NCI-H1417 (cell line): ENCODE measurements around the gene HOXB1.

Experiments used
- DNase-seq, 3 experiments: peaks; one replicate each; lab custom pipeline; 2025; lab: John Stamatoyannopoulos, UW

The HOXB1 gene

DNA sequence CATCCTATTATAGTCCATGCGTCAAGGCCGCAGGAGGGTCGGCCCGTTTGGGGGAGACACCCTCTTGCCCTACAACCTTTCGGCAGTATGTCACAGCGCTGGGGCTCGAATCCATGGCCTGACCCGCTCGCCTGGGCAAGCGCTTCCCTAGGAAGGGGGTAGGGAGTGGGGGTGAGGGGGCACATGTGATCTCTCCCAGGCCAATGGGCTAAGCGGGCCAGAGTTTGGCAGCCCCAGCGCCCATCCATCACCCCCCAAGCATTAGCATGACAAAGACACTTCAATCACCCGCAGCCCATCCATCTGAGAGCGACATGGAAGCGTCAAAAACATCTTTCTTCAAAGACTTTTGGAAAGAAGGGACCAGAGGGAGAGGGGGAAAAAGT is at the start of gene HOXB1:
Gene HOXB1 (minus strand): TSS at position 125 of the 386 bp plus-strand sequence. CDS start 107 bp downstream, at position 18.
- DNase-seq = no peak

DNA sequence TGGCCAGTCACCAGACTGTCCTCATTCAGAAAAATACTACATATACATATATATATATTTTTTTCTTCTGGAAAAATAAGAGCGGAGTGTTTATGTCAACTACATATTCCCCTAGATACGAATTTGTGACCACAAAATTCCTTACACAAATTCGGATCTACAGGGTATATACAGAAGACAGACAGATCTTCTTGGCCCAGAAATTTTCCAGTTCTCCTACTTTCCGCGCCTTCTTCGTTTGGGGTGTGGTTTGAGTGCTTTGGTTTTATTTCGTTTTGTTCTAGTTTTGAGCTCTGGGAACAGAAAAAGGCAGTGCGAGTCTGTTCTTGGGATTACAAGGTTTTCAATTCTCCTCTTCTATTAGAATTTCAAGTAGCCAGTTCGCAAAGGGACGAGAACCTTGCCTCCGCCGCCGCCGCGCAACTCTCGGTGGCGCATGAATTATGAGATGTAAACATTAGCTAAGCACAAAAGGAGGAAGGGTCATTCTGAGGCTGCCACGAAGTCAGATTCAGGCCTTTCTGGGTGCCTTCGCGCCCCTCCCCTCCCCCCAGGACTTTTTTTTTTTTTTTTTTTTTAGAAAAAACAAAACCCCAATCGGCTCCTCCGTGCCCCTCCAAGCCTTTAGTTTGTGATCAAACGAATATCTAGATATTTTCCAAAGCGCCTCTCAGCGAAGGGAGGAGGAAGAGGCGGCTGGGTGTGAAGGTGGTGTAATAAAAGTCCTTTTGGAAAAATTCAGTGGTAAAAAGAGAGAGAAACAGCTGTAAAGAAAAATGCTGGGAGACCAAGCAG is 49.1 kb upstream of the HOXB1 start:
- peak in 1 of 3 experiments; percentile 15 for DNase-seq

DNA sequence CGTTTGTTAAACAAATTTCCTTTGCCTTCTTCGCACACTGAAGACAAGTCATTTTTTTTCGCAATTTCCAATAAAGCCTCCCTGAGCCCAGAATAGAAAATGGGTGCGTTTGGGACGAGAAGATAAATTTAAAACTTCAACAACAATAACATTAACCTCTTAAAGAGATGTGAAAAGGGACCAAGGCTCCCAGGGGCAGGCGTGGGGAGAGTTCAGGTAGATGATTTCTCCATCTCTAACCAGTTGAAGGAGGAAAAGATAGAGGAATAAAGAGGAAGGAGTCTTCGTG is 48.6 kb upstream of the HOXB1 start:
- DNase-seq = no peak

DNA sequence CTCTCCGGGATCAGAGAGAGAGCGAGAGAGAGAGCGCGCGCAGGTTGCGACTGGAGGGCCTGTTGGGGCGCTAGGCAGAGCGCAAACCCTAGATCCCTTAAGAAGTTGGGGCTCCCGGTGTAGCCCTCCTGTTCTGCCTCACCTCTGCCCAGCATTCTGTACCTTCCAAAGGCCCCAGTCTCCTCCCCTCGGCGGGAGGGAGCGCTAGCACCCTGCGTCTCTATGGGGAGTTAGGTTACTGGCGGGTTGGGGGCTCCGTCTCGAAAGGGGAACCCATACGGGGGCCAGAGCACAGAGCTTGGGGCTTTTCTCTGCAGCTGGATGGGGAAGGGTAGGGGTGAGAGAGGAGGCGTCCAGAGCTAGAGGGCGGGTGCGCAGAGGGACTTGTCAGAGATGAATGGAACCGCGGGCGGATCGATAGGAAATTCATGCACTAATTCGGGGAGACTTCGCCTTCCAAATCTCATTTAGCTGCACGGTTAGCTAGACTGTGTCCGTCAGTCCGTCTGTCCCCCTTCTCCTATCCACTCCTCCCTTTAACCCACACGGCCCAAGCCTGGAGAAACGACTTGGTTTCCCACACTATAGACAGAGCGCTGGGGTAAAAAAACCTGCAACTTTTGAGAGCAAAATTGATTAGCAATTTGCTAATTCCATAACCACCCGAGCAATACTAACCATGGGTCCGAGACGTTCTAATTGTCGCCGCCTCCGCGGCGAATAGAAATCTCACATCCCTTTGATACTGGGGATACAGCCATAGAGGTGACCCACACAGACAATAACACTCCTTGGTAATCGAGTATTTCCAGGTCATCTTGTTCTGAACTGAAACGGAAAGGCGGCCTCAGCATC is 48.0 kb upstream of the HOXB1 start:
- no peak for DNase-seq

DNA sequence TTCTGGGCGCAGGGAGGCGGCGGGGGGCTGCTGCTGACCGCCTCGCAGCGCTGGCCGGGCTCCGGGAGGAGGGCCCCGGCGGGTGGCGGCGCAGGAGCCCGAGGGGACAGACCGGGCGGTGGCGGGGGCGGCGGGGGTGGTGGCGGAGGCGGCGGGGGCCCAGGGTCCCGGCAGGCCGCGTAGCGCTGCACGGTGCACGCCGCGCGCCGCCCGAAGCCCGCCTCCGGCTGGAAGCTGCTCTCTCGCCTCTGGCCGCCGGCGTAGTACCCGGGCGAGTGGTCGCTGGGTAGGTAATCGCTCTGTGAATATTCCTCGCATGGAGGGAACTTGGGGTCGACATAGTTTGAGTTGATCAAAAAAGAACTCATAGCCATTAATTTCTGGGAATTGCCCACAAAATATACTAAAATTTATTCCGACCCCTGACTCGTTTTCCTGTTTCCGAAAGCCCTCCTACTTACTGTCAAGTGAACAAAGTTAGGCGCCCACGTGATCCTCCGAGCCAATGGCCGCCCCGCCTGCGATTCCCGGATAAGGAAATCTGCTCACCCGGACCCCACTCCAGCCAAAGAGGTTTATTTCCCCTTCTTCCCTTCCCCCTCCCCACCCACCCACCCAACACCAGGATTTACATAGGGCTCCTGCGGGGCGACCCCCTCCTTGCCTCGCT is 47.3 kb upstream of the HOXB1 start, which contains the start of gene HOXB4:
Gene HOXB4 (minus strand): TSS at position 405 of the 670 bp plus-strand sequence. CDS start 31 bp downstream, at position 374.
- DNase-seq = no peak

DNA sequence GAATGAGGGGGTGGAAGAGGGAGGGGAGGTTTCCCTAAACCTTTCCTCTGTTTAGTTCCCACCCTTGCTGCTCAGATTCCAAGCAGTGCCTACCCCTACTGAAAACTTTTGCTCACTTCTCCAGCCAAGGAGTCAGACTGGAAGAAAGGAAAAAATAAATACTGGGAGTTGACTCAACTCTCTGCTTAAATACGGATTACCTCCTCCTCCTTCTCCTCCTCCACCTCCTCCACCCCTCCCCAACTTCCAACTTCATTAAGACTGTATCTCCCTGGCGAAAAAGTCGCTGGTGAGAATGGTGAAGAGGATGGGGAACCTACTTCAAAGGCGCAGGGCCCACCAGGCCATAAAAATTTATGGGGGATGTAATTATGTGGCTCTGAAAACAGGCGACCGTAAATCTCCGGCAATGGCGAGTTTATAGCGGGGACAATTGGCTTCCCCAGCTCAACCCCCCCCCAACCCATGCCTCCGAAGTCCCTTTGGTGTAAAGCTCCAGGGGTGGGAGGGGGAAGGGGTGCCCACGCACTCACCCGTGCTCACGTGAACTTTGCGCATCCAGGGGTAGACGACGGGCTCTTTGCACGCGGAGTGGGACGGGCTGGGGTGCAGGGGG is 46.6 kb upstream of the HOXB1 start:
- DNase-seq = peak in 1 of 3 experiments; percentile 44

DNA sequence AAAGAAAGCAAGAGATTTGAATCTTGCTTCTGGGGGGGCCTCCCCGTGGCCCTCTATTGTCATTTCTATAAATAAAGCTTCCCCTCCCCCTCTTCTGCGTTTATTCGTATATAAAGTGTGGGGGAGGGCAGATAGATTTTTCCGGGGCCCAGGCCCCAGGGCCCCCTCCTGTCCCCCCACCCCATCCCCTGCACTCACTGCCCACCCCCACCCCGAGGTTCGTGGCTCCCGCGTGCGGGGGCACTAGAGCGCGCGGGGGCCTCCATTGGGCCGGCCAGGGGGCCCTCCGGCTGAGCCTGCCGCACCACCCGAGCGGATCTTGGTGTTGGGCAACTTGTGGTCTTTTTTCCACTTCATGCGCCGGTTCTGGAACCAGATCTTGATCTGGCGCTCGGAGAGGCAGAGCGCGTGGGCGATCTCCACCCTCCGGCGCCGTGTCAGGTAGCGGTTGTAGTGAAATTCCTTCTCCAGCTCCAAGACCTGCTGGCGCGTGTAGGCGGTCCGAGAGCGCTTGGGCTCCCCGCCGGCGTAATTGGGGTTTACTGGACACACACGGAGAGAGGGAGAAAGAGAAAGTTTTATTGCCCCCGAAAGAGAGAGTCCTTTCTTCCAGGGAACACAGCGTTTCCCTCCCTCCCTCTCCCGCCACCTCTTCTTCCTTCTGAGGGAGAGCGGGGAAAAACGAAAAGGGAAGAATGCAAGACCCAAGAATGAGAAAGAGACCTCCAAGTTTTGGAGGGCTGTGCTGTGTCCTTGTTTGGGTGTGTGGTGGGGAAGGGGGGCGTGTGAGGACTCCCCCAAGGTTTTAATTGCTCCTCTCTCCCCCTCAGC is 45.9 kb upstream of the HOXB1 start:
- DNase-seq = no peak

DNA sequence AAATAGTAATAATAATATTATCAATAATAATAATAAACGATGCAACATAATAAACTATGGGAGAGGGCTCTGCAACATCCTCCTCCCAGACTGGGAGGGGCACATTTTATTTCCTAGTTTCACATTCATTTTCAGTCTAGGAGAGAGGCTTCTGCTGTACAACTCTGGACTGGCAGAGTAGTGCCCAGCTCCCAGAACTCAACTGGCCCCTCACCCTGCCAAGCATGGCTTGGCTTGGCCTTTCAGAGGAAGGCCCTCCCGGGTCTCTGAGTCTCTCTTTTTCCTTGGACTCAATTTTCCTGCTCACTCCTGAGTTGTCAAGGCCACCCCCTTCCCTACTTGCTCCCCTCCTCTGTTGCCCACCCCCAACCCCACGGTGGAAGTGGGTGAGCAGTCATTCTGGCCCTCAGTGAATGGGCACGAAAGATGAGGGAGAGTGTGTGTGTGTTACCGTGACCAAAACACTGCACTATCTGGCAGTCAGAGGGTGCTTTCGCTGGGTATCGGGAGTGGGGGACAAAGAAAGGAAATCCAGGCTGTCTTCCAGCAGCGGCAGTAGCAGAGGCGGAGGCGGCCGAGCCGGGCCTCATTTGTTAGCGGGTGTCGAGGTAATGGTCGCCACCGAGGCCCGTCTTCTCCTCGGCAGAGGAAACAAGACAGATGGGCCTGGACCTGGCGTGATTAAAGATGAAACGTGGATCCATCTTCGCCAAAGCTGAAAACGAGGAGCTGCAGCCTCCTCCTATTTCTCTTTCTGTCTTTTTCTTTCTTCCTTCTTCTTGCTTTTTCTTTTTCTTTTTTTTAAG is 45.1 kb upstream of the HOXB1 start:
- no peak for DNase-seq

DNA sequence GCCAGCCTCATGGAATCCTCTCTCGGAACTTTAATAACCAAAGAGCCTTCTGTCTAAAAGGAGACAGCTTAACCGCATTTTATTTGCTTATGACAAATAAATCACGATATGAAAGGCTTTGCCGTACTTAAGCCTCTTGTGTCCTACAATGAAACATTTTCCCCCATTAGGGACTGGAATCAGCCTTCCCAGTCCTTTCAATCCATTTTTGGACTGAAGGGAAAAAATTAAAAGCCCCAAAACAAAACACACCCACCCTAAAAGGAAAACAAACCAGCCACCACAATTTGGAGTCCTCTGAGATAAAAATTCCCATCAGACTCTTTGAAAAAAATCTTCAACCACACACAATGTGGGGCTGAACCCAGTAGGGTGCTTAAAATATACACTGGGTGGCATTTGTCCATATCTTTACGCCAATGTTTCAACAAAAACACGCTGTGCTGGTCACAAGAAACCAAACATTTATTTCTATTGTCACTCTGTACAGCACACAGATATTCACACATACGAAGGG is 44.3 kb upstream of the HOXB1 start:
- DNase-seq = peak; percentile 59 to 97 (median 84)

DNA sequence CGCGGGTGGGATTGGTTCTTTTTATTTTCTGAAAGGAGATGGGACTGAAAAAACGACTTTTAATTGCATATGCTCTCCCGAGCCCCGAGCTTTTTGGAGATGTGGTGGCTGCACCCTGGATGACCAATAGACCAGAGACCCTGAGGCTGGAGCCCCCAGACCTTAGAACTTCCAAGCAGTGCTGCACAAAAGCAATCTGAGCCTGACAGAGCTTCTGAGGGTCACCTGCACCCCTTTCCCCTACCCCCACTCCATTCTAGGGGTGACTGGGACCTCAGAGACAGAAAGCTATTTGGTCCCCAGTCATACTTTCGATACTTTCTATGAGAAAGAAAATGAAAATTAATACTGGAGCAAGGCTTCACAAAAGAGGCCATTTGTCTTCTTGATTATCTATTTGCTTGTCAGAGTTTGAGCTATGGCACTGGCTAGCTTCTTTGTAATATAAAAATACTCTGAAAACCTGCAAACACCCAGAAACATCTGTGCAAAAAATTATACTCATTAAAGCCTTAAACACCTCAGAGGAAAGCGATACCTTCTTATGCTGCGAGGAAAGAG is 43.8 kb upstream of the HOXB1 start:
- no peak for DNase-seq

DNA sequence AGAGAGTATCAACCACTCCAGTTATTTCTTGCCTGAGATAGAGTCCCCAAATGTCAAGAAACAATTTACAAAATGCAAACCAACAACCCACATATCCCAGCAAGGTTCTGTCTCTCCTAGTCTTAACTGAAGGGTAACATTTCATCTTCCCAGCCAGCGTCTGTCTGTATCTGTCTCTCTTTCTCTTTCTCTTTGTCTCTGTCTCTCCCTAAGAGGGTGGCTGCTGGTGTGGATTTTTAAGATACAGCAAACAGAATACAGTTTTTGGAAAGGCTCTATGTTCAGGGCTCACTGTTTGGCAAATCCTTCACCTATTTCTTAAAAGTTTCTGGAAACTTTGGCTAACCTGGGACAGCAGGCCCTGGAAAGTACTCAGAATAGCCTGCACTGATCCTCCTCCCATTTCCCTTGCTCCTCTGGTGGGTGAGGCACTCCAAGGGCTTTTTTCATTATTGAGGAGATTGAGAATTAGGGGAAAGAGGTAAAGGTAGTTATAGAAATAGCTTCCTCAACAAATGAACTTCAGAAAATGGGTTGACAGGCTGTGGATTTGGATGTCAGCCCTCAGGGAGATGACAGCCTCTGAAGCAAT is 41.1 kb upstream of the HOXB1 start:
- no peak for DNase-seq

DNA sequence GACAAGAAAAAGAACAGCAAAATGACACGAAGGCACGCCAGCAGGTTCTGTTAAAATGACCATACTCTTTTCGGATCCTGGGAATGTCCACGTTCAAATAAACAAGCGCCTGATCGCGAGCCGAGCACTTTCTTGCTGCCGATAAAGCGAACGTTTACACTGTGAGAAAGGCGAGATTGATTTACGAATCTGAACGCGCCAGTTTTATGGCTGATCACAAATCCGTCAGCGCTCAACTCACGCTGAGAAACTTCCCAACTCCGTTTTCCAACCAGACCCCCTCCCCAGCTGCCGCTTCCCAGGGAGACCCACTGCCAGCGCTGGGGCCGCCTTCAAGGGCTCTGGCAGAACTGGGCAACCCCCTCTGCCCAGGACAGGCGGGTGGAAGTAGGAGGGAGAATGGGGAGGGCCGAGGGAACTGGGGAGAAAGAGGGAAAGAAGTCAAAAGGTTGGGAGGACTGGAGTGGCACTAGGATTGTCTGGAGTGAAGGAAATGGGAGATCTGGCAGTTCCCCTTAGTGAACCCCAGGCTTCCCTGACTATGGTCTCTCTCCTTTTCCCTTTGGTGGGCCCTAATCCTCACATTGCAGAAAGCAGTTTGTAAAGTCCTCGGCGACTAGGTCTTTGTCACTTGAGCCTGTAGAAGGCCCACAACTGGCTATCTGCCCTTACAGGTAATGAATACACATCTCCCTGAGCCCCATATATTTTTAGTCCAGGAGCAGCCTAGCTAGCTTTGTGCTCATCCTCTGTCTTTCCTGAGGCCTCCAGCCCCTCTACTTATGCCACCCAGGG is 40.4 kb upstream of the HOXB1 start:
- DNase-seq = peak in 1 of 3 experiments; percentile 26

DNA sequence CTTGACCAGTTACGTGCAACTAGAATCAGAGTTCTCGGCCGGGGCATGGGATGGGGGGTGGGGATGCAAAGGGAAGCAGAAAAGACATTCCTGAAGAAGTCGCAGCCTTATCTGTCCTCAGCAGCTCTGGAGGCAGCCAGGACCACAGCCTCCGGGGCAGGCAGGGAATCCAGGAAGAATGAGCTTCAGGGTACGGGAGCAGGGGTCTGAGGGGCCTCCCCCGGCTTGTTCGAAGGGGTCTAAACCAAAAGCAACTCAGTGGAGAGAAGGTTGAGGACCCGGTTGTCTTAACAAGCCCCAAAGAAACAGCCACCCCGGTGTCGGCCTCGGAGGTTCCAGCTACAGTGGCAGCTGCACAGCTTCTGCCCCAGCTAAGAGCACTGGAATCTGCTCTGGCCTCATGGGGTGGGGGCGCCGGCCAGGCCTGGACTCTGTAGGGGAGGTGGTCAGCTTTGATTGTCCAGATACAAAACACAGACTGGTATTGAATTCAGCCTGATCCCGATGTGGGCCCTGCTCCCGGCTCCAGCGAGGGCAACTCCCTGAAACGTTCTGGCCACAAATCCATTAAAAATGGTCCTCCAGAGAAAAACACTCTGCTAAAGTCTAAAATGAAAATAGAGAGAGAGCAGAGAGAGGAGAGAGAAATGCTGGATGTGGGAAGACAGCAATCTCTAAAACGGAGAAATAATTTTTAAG is 39.7 kb upstream of the HOXB1 start:
- no peak for DNase-seq

DNA sequence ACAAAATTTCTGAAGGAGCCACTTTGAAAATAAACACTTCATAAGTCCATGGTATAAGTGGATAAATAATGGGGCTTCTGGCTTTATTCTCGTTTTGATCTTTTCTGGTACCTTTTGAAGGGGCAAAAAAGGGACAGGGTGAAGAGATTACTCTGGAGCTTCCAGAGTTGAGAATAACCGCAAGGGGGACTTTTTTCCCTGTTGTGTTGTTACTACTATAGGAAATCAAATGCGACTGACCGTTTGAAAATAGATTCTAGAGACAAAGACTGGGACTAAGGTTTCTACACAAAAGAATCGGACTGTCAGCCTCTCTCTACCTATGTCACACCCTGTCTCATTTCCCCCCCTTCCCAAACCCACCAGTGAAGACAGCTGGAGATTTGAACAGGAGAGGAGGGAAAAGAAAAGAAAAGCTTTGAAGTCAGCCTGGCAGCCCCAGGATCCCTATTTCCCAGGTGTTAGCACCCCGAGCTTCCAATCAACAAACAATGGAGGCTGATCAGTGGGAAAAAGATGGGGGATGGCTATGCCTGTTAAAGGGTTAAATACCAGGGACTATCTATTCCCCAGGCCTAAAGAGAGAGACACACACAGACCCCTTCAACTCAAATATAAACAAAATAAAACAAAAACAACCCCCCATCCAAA is 39.0 kb upstream of the HOXB1 start:
- DNase-seq = no peak

DNA sequence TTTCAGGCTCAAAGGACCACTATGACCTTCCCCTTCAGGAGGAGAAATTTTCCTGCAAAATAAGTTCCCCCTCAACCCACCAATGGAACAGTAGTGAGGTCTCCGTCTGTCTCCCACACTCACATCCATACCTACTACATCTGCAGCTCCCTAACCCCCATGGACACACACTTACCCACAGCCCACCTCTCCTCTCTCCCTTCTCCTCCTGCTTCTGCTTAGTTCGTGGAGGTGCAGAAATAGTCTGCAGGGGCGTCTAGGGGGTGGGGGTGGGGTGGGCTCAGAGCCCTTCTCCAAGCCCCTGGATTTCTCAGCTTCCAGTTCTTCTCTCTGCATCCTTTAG is 38.4 kb upstream of the HOXB1 start:
- peak in 1 of 3 experiments; percentile 49 for DNase-seq

DNA sequence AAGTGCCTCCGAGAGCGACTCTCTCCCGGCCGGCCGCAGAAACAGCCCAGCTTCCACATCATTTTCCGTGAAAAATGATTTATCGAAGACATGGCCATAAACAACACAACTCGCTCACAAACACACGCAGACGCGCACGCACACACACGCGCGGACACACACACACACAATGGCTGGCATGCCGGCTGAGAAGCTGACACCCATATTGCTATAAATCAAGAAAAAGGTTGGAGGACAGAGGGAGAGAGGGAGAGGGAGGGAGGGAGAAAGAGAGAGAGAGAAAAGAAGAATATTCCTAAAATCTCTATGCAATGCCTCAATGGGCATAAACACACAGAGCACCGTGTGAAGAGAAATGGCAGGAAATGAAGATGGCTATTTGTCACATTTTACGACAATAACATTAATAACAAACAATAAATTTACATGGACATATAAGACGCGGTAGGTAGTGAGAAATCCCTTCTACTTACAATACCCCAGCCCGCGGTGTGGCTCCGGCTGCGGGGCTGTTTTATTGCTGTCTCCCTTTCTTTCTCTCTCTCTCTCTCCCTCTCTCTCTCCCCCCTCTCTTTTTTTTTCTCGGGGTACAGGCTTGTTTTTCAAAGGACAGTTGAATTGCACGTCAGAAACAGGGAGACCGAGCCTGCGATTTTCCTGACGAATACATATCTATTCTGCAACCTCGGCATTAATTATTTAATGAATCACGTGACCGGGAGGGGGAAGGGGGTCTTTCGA is 37.9 kb upstream of the HOXB1 start:
- DNase-seq = peak in 2 of 3 experiments; percentile 37 to 69
